Transverse colon (tissue), 4 donors: ENCODE measurements around the gene ZFP64. TPM values are rescaled to one million over a fixed set of nuclear protein-coding genes. Genes with fewer than 3 reads are reported as not detected.

ENCODE experiments used
- DNase-seq: peaks from one replicate; pipeline ENCODE4 v3.0.0-alpha.2; 2019
- H3K27ac ChIP-seq, 4 donors: fragments of 200-600 bp; sonication (generic); 2 replicates each; pipeline ENCODE4 v1.5.1; 2016 to 2018; ENCODE audit warnings: inconsistent platforms in 4 of 4
- H3K27me3 ChIP-seq: fragments of 200-600 bp; sonication (generic); 2 replicates; pipeline ENCODE4 v1.5.1; 2017; ENCODE audit warnings: inconsistent platforms
- H3K36me3 ChIP-seq, 4 donors: fragments of 200-600 bp; sonication (generic); 2 replicates each; pipeline ENCODE4 v1.5.1; 2017 to 2019; ENCODE audit warnings: inconsistent platforms in 4 of 4
- H3K4me1 ChIP-seq, 4 donors: fragments of 200-600 bp; sonication (generic); 2 replicates each; pipeline ENCODE4 v1.5.1; 2017 to 2020; ENCODE audit warnings: inconsistent platforms in 4 of 4
- H3K4me3 ChIP-seq, 4 donors: fragments of 200-600 bp; sonication (generic); 1 replicate in 1 of 4; 2 replicates in 3 of 4; pipeline versions ENCODE4 v1.5.1 to v1.6.1; 2017 to 2019; ENCODE audit warnings: inconsistent platforms in 4 of 4
- H3K9me3 ChIP-seq, 2 donors: fragments of 200-600 bp; sonication (generic); 2 replicates each; pipeline ENCODE4 v1.5.1; 2017 to 2019; ENCODE audit warnings: inconsistent platforms in 2 of 2
- EP300 ChIP-seq: sonication (generic); formaldehyde crosslinking; IDR thresholded peaks from one replicate; pipeline ENCODE4 v1.6.1; 2017; ENCODE audit warnings: antibody characterized with exemption, low read depth
- POLR2A ChIP-seq: fragments of 450-650 bp; IDR thresholded peaks from one replicate; pipeline ENCODE4 v1.6.1; 2016; ENCODE audit warnings: antibody characterized with exemption, mild to moderate bottlenecking, moderate library complexity
- POLR2AphosphoS5 ChIP-seq, 3 donors: sonication (generic); formaldehyde crosslinking; IDR thresholded peaks; one replicate each; pipeline ENCODE4 v1.6.1; 2016; ENCODE audit warnings: antibody characterized with exemption in 3 of 3
- WGBS, 2 donors: methylation state at CpG; one replicate each; pipeline ENCODE4 v1.1.5; 2018; ENCODE audit warnings: low coverage in 1 of 2; 5-methylcytosine and 5-hydroxymethylcytosine counted together
- in situ Hi-C, 4 donors: fragments of 200-750 bp; cut with MboI; loops; one replicate each; pipeline versions ENCODE4 v1.15.0 to v1.15.1; 2017; ENCODE audit warnings: low sequenced_read_pairs in 3 of 4, low pct_ligation_motif_present in 1 of 4, low pct_unique_long_range_greater_than_20kb in 1 of 4
- intact Hi-C: fragments of 100-400 bp; cut with DNase I; formaldehyde crosslinking; loops from one replicate; pipeline ENCODE4 v1.15.1; 2023; ENCODE audit warnings: low total_unique reads
- total RNA-seq, 4 donors: library from RNA; depleted of rRNA; stranded (reverse); fragments of >200 nt; gene quantifications; one replicate each; pipeline ENCODE4 v1.1.0, GENCODE V29; 2016
- TF ChIP-seq, protein P1 (sequence below), 5 experiments: fragments of 200-600 bp in 3 of 5; fragments of 450-650 bp in 2 of 5; sonication (generic) in 3 of 5; IDR thresholded peaks; 1 replicate in 2 of 5; 2 replicates in 3 of 5; pipeline ENCODE4 v1.5.1; 2016 to 2017; ENCODE audit warnings: antibody characterized with exemption in 5 of 5, inconsistent platforms in 3 of 5, mild to moderate bottlenecking in 2 of 5, moderate library complexity in 1 of 5

ZFP64 gene
- total RNA-seq, 4 donors from 2014 or later: 18.2 to 88.6 (median 22.7) TPM

DNA sequence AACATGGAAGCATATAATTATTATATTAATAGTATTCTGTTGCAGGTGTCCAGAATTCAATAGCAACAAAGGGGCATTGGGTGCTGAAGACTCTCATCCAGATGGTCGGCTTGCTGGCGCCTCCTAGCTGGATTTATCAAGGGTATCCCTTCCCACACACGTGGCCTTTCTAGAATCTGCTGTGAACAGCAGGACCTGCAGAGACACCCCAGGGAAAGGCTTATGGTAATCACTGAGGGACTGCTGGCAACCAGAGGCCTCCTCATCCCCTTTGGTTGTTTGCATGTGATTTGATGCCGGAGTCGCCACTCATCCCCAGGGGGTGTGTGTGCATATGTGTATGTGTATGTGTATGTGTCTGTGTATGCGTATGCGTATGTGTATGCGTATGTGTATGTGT is 20.6 kb downstream of the ZFP64 start:
- no peak for DNase-seq
- no peak overlapping the region for H3K27ac ChIP-seq
- peaks cover 0 to 4% (median 0%) of the 10 kb centered on the region in 4 donors for H3K4me1 ChIP-seq
- intact Hi-C loops (no loop called here), in situ Hi-C loops (no loop called here)
- no peak overlapping the region for H3K4me3 ChIP-seq
- WGBS, 2 donors: 99 to 100% methylated on average over 3 to 8 of the region's 8 CpGs
- TF ChIP-seq, protein P1, sequence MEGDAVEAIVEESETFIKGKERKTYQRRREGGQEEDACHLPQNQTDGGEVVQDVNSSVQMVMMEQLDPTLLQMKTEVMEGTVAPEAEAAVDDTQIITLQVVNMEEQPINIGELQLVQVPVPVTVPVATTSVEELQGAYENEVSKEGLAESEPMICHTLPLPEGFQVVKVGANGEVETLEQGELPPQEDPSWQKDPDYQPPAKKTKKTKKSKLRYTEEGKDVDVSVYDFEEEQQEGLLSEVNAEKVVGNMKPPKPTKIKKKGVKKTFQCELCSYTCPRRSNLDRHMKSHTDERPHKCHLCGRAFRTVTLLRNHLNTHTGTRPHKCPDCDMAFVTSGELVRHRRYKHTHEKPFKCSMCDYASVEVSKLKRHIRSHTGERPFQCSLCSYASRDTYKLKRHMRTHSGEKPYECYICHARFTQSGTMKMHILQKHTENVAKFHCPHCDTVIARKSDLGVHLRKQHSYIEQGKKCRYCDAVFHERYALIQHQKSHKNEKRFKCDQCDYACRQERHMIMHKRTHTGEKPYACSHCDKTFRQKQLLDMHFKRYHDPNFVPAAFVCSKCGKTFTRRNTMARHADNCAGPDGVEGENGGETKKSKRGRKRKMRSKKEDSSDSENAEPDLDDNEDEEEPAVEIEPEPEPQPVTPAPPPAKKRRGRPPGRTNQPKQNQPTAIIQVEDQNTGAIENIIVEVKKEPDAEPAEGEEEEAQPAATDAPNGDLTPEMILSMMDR (IDR thresholded peaks at IDR 0.05): no peak
- TF ChIP-seq EP300: no peak
- TF ChIP-seq POLR2A: no peak
- no peak for TF ChIP-seq POLR2AphosphoS5 (IDR thresholded peaks at IDR 0.05)
- H3K36me3 ChIP-seq: no peaks in the 10 kb centered on the region
- H3K27me3 ChIP-seq: no peaks in the 10 kb centered on the region
- H3K9me3 ChIP-seq: no peaks in the 10 kb centered on the region

- TF ChIP-seq, protein P1 (IDR thresholded peaks at IDR 0.05): no peak
- TF ChIP-seq POLR2AphosphoS5 (IDR thresholded peaks at IDR 0.05) (no peak), EP300 (no peak), POLR2A (no peak)
- Histone ChIP-seq H3K27ac (no peak overlapping the region), H3K36me3 (peaks cover 0 to 13% (median 4%) of the 10 kb centered on the region in 4 donors), H3K9me3 (no peaks in the 10 kb centered on the region), H3K4me1 (peaks cover 0 to 4% (median 0%) of the 10 kb centered on the region in 4 donors), H3K27me3 (no peaks in the 10 kb centered on the region), H3K4me3 (no peak overlapping the region)
- DNase-seq: no peak
- 100% methylated on average over 1 of the region's 1 CpG; no CpG with 5 or more reads in 1 of the 2 donors for WGBS, 2 donors
- intact Hi-C loops: no loop called here
- in situ Hi-C loops: no loop called here
These were observed 23.5 kb downstream of the ZFP64 start for GRCh38 chr20:52168116-52168515.

GRCh38 chr20:52167232-52167840 is 24.2 kb downstream of the ZFP64 start:
- no peak overlapping the region for H3K27ac ChIP-seq
- H3K27me3 ChIP-seq: no peaks in the 10 kb centered on the region
- DNase-seq: no peak
- H3K4me1 ChIP-seq: peaks cover 0 to 2% (median 0%) of the 10 kb centered on the region in 4 donors
- peaks cover 0 to 19% (median 4%) of the 10 kb centered on the region in 4 donors for H3K36me3 ChIP-seq
- WGBS, 2 donors: 94 to 100% methylated on average over 1 to 4 of the region's 4 CpGs
- H3K9me3 ChIP-seq: no peaks in the 10 kb centered on the region
- TF ChIP-seq, protein P1 (IDR thresholded peaks at IDR 0.05): no peak
- TF ChIP-seq EP300 (no peak), POLR2AphosphoS5 (IDR thresholded peaks at IDR 0.05) (no peak), POLR2A (no peak)
- no peak overlapping the region for H3K4me3 ChIP-seq
- in situ Hi-C loops: no loop called here
- intact Hi-C loops: no loop called here

- H3K4me1 ChIP-seq: no peaks in the 10 kb centered on the region
- H3K27ac ChIP-seq: no peak overlapping the region
- no peak overlapping the region for H3K4me3 ChIP-seq
- peaks cover 0 to 19% (median 4%) of the 10 kb centered on the region in 4 donors for H3K36me3 ChIP-seq
- H3K27me3 ChIP-seq: no peaks in the 10 kb centered on the region
- DNase-seq: no peak
- 100% methylated on average over 1 of the region's 1 CpG; no CpG with 5 or more reads in 1 of the 2 donors for WGBS, 2 donors
- intact Hi-C loops: no loop called here
- H3K9me3 ChIP-seq: no peaks in the 10 kb centered on the region
- in situ Hi-C loops: no loop called here
- TF ChIP-seq POLR2AphosphoS5 (IDR thresholded peaks at IDR 0.05): no peak
- TF ChIP-seq, protein P1 (IDR thresholded peaks at IDR 0.05): no peak
These were observed 25.4 kb downstream of the ZFP64 start for GRCh38 chr20:52166150-52166549.
